Fibroblast of the aortic adventitia (primary cell): ENCODE measurements around the gene PPM1B. TPM values are rescaled to one million over a fixed set of nuclear protein-coding genes. Genes with fewer than 3 reads are reported as not detected.

Experiments
- DNase-seq: peaks from one replicate; pipeline ENCODE4 v3.0.0-alpha.2; 2010; ENCODE audit warnings: low read depth
- H3K4me3 ChIP-seq: 2 replicates; pipeline ENCODE4 v1.5.1; 2011; ENCODE audit warnings: low read depth, mild to moderate bottlenecking, control low read depth, low read length, moderate library complexity
- CTCF ChIP-seq: IDR thresholded peaks from 2 replicates; pipeline ENCODE4 v1.5.1; 2011; ENCODE audit warnings: mild to moderate bottlenecking, low read length, control low read depth, inconsistent platforms; ENCODE audit not compliant: insufficient read depth
- total RNA-seq: library from RNA; depleted of rRNA; stranded (reverse); fragments of >200 nt; gene quantifications from 2 replicates; pipeline ENCODE4 v1.2.3, GENCODE V29; 2012; ENCODE audit warnings: low replicate concordance

The PPM1B gene
- total RNA-seq, 1 donor, result 30.0 TPM

- DNase-seq, result no peak
- H3K4me3 ChIP-seq, result no peak overlapping the region
- no peak for TF ChIP-seq CTCF
Measured at GRCh38 chr2:44152865-44153669, 15.6 kb upstream of the PPM1B start.

- DNase-seq, result peak; percentile 27
- TF ChIP-seq CTCF, result no peak
- no peak overlapping the region for H3K4me3 ChIP-seq
Measured at GRCh38 chr2:44155666-44156446, 12.8 kb upstream of the PPM1B start.

GRCh38 chr2:44163777-44164176, 4.9 kb upstream of the PPM1B start:
- no peak for DNase-seq
- no peak for TF ChIP-seq CTCF
- H3K4me3 ChIP-seq, result no peak overlapping the region

- TF ChIP-seq CTCF, result no peak
- no peak for DNase-seq
- H3K4me3 ChIP-seq, result no peak overlapping the region
Measured at GRCh38 chr2:44164617-44165016, 4.1 kb upstream of the PPM1B start.

- DNase-seq, result no peak
- no peak overlapping the region for H3K4me3 ChIP-seq
- no peak for TF ChIP-seq CTCF
Measured at GRCh38 chr2:44166096-44166495, 2.6 kb upstream of the PPM1B start.

GRCh38 chr2:44167311-44167907, 1.3 kb upstream of the PPM1B start:
- no peak for TF ChIP-seq CTCF
- DNase-seq, result no peak

More at GRCh38 chr2:44167311-44167907, 1.3 kb upstream of the PPM1B start:
- peak overlapping the region; percentile 80 for H3K4me3 ChIP-seq
